GM23248 (cell line): ENCODE results near the gene RBPJ.

Experiments used
- EZH2 ChIP-seq: fragments of 200-600 bp; sonication (generic); IDR thresholded peaks from 2 replicates; pipeline ENCODE4 v1.6.1; 2018; ENCODE audit warnings: antibody characterized with exemption, mild to moderate bottlenecking; ENCODE audit not compliant: insufficient read depth, poor library complexity, severe bottlenecking
- EZH2phosphoT487 ChIP-seq: fragments of 200-600 bp; sonication (generic); IDR thresholded peaks from 2 replicates; pipeline ENCODE4 v1.6.1; 2018; ENCODE audit warnings: antibody characterized with exemption, moderate library complexity, mild to moderate bottlenecking, low read depth; ENCODE audit not compliant: insufficient read depth

DNA sequence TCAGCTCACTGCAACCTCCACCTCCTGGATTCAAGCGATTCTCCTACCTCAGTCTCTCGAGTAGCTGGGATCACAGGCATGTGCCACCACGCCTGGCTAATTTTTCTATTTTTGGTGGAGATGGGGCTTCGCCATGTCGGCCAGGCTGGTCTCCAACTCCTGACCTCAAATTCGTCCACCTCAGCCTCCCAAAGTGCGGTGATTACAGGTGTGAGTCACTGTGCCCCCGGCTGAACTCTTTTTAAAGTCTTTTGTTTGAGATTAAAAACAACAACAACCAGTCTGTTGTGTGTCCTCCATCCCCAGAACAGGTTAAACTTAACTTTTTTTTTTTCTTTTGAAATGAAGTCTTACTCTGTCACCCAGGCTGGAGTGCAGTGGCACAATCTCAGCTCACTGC, 36.3 kb upstream of the RBPJ start:
- TF ChIP-seq EZH2 (no peak), EZH2phosphoT487 (no peak)
